ENCODE measurements around the gene BEND4.

Gene BEND4

DNA sequence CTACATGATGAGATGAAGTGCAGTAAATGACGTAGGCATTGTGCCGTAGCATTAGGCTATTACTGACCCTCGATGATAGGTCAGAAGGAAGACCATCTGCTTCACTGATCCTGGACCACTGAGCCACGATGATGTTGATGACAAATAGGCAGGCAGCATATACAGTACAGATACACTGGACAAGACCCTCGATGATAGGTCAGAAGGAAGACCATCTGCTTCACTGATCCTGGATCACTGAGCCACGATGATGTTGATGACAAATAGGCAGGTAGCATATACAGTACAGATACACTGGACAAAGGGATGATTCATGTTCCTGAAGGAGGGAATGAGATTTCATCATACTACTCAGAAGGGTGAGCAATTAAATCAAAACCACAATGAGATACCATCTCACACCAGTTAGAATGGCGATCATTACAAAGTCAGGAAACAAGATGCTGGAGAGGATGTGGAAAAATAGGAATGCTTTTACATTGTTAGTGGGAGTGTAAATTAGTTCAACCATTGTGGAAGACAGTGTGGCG is 50.9 kb downstream of the BEND4 start:
- no peak for DNase-seq

DNA sequence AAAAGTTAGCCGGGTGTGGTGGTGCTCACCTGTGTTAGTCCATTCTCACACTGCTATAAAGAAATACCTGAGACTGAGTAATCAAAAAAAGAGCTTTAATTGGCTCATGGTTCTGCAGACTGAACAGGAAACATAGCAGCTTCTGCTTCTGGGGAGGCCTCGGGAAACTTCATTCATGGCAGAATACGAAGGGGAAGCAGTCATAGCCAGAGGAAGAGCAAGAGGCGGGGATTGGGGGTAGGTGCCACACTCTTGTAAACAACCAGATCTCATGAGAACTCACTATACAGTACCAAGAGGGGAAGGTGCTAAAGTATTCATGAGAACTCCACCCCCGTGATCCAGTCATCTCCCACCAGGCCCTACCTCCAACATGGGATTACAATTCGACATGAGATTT is 64.1 kb downstream of the BEND4 start:
- no peak for DNase-seq

DNA sequence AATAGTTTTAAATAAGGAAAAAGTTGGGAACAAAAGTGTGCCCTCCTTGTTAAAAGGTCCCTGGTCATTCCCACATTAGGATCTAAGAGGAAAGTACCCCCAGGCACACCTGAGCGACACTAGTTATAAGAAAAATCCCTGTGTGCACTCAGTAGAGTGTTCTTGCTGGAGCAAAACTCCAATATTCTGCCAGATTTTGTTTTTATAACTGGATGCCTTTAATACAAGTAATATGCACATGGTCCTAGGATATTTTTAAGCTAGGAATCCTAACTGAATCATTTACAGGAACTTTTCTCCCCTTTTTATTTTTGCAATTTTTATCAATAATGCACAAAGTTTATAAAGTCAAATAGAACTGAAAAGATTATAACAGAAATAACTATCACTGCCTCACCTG is 68.6 kb downstream of the BEND4 start:
- no peak for DNase-seq

DNA sequence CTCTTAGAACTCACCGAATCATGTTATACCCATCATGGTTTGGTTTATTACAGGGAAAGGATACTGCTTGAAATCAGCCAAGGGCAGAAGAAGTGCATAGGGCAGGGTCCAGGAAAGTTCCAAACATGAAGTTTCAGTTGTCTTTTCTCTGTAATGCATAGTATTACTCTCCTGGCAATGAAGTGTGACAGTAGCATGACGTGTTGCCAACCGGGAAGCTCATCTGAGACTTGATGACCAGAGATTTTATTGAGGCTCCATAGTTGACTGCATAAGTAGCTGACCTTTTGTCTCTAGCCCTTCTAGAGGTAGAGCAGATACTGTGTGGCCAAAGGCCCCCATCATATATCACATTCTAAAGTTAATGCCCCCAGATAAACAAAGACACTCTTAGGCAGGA is 72.1 kb downstream of the BEND4 start:
- DNase-seq = no peak

DNA sequence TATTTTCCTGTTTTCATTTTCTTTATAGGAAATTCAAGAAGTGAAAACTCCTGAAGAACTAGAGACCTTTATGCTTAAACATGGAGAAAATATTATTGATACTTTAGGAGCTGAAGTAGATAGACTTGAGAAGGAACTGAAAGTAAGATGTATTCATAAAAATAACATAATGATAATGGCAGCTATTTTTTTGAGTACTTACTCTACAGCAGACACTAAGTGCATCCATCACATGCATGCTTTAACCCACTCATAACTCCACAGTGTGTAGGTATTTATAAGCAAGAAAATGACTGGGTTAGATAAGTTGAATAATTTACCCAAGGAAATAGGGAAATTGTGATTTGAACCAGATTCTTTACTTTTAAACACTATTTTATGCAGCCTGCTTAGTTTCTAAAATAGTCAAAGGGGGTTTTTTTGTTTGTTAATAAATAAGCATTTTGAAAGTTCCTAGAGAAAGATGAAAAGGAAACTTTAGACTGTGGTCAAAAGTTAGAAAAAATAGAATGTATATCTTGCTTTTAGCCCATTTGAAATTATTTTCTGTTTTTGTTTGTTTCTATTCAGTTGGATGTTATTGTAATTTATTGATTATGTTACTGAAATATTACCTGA is 74.2 kb downstream of the BEND4 start:
- no peak for DNase-seq

DNA sequence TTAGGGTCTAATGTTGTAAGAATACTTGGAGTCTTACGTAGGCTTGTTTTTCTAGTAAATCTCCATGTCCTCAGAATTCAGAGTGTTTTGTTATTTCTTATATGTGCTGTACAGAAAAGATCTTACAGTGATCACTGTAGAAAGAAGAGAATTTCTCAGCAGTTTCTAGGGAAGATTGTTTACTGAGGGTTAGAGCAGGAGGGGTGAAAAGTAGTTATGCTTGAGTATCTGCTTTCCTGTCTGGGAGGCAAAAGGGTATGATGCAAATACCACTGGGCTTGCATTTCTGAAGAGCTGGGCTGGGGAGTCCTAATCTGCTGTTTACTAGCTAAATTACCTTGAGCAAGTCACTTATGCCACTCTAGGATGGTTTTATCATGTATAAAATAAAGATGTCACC is 78.2 kb downstream of the BEND4 start:
- DNase-seq = no peak

DNA sequence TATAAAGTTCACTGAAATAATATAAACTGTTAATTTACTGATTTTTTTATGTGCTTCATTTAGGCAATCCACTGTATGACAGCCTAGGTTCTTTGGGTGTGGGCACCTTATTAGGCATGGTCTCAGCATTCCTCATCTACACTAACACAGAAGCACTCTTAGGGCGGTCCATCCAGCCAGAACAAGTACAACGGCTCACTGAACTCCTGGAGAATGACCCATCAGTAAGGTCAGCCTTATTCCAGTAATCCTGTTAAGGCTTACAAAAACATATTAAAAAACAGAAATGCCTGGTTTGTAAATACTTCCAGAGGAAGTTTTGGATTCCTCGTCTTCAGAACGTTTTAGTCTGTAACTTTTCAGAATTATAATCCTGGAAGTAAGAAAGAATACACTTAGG is 82.0 kb downstream of the BEND4 start:
- no peak for DNase-seq

DNA sequence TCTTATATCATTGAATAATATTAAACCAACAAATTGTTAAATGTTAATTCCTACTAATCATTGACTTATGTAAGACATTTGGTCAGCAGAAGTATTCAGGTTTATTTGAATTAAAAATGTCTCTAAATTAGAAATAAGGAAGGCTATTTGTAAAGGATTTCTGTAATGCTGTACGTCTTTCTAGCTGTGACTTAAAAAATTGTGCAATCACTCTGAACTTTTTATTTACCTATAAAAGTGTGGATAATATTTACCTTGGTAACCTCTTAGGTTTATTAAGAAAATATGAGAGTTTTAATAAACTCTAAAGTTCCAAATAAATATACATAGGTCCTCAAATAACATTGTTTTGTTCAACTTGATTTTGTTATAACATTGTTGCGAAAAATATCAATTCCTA is 85.2 kb downstream of the BEND4 start:
- DNase-seq = no peak

DNA sequence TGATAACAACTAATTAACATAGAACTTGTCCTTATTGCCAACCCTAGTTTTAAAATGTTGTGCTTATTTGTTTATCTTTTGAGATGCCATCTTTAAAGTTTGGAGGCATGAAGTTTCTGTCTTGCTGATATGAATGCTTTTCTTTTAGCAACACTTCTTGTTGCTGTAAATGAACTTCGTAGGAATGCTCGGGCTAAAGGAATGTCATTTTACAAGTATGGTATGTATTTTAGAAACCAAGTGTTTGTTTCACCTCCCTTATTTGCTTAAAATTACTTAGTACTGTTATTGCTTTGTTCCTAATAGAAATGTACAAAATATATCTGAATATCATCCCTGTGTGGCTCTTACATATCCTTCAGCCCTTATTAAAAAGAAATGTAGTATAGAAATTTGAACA is 86.1 kb downstream of the BEND4 start:
- no peak for DNase-seq

Measured in cerebellar nuclear complex (tissue), 1 donor.